Cardiac fibroblast (primary cell): ENCODE data around the gene PPARG.
"Not testable (repeated sequence)": the region's sequence is repeated elsewhere in the genome, so short reads cannot be mapped to it uniquely, and the experiment has no call there.

Experiments used
- DNase-seq, 2 donors: peaks; one replicate each; pipeline versions ENCODE4 v3.0.0 to v3.0.0-alpha.2; 2010; ENCODE audit warnings: low read depth in 2 of 2
- H3K4me3 ChIP-seq, 2 donors: replicated peaks in 1 of 2; 1 replicate in 1 of 2; 2 replicates in 1 of 2; pipeline ENCODE4 v1.5.1; 2011; ENCODE audit warnings: low read depth in 2 of 2, low read length in 2 of 2, mild to moderate bottlenecking in 2 of 2, moderate library complexity in 1 of 2
- TF ChIP-seq, protein P1 (sequence below): IDR thresholded peaks from one replicate; pipeline ENCODE4 v1.5.1; 2011; ENCODE audit warnings: low read depth, mild to moderate bottlenecking, low read length, inconsistent platforms

PPARG gene

DNA sequence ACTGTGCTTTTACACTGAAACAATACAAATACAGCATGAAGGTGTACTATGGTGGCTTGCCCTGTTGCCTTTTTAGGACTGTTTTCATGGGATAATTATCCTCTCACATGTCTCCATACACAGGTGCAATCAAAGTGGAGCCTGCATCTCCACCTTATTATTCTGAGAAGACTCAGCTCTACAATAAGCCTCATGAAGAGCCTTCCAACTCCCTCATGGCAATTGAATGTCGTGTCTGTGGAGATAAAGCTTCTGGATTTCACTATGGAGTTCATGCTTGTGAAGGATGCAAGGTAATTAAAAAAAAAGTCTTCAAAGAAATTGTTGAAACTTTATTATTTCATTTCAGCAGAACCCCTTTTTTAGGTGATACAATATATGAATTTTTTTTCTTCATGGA is 92.3 kb downstream of the PPARG start:
- H3K4me3 ChIP-seq: no peak overlapping the region
- DNase-seq: no peak
- TF ChIP-seq, protein P1, sequence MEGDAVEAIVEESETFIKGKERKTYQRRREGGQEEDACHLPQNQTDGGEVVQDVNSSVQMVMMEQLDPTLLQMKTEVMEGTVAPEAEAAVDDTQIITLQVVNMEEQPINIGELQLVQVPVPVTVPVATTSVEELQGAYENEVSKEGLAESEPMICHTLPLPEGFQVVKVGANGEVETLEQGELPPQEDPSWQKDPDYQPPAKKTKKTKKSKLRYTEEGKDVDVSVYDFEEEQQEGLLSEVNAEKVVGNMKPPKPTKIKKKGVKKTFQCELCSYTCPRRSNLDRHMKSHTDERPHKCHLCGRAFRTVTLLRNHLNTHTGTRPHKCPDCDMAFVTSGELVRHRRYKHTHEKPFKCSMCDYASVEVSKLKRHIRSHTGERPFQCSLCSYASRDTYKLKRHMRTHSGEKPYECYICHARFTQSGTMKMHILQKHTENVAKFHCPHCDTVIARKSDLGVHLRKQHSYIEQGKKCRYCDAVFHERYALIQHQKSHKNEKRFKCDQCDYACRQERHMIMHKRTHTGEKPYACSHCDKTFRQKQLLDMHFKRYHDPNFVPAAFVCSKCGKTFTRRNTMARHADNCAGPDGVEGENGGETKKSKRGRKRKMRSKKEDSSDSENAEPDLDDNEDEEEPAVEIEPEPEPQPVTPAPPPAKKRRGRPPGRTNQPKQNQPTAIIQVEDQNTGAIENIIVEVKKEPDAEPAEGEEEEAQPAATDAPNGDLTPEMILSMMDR: no peak

DNA sequence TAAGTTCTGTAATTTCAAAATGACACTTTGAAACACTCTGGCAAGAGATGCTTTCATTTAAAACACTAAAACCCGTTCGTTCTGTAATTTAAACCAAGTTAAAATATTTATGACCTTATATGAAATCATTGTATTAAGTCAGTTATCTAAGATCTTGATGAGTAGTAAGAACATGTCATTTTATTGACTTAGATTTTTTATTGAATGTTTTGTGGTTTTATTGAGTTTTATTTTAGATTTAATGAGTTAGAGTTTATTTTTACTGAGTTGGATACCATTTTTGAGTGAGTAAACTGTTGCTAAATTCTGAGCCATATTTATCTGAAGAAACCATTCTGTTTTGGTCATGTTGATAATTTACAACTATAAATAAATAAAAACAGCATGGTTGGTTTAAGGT is 94.3 kb downstream of the PPARG start:
- no peak for DNase-seq
- H3K4me3 ChIP-seq: no peak overlapping the region

DNA sequence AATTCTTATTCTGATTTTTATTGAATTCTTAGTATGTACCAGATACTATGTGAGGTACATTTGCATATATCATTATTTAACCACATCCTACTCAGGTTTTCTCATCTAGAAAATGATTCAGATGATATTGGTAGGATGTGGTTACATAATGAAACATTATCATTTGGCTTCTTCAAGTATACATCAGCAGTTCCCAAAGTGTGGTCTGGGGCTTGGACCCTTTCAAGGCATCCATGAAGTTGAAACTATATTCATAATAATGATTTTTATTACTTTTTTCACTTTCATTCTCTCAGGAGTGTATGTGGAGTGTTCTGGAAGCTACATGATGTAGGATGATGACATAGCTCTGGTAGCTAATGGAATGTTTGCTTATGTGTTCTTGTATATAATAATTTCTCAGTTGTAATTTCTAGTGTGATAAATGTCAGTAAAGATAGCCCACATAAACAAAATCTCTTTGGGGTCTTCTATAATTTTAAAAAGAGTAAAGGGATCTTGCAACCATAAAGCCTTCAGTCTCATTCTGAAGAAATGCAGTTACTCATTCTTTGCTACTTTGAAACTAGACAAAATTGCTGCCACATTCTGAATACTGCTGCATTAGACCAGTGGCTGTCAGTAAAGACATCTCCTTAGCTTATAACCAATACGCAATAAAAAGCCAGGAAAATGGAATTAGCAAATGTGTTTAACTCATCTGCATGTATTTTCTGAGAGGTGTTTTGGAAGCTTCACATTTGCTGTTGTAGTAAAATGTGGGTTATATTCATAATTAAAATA is 95.8 kb downstream of the PPARG start:
- H3K4me3 ChIP-seq: no peak overlapping the region
- TF ChIP-seq, protein P1: no peak
- no peak for DNase-seq

More for the DNA sequence above, 94.3 kb downstream of the PPARG start:
- TF ChIP-seq, protein P1: no peak

DNA sequence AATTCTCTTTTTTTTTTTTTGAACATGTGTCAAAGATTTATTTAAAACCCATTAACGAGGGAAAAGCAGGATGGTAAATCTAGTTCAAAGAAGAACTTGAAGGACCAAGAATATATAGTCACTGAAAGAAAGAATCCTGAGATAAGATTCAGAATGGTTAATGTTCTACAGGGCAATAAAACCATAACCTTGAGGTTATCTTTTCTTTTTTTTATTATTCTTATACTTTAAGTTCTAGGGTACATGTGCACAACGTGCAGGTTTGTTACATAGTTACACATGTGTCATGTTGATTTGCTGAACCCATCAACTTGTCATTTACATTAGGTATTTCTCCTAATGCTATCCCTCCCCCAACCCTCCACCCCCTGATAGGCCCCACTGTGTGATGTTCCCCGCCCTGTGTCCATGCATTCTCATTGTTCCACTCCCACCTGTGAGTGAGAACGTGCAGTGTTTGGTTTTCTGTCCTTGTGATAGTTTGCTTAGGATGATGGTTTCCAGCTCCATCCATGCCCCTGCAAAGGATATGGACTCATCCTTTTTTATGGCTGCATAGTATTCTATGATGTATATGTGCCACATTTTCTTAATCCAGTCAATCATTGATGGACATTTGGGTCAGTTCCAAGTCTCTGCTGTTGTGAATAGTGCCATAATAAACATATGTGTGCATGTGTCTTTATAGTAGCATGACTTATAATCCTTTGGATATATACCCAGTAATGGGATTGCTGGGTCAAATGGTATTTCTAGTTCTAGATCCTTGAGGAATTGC is 97.8 kb downstream of the PPARG start:
- H3K4me3 ChIP-seq, DNase-seq: not testable (repeated sequence)

DNA sequence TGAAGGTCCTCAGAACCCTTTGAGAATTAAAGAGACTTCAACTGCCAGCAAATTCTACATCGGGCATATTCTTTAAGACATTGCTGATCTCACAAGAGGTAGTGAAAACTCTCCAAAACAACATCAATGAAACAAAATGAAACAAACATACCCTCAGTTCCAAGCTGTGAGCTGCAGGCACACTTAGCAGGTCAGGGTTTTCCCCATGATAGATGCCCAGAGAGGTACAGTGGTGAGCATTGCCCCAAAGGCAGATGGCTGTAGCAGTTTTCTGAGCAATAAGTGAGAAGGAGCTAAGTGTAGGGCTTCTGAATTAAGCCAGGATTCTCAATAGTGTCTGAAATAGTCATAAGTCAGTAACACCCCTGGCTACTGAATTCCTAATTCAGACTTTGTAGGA is 99.3 kb downstream of the PPARG start:
- TF ChIP-seq, protein P1: no peak
- no peak for DNase-seq

DNA sequence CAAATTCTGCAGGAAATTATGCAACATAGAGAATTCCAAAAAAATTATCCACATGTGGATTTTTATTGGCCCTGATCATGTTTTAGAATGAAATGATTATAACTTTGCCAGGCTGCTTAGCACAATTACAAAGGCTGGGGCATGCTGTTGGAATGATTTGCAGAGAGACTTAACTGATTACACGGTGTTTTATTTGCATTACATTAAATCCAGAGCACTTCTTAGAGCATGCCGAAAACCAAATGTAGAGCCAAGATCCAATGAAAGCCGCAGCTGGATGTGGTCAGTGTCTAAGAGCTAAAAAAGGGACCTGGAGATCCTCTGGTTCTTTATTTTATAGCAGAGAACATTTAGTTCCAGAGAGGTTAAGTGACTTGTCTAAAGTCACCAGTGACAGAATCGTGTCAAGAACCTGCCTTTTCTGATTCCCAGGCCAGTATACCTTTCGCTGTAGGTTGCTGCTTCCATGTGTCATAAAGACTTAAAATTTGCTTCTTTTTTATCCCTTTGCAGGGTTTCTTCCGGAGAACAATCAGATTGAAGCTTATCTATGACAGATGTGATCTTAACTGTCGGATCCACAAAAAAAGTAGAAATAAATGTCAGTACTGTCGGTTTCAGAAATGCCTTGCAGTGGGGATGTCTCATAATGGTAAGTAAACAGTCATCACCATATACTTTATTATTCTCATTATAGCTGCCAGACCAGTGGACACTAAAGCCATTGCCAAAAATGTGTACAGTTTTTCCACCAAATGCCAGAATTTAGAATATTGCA is 103.4 kb downstream of the PPARG start:
- H3K4me3 ChIP-seq: no peak overlapping the region
- TF ChIP-seq, protein P1: no peak
- no peak for DNase-seq

More for the DNA sequence above, 99.3 kb downstream of the PPARG start:
- no peak overlapping the region for H3K4me3 ChIP-seq

DNA sequence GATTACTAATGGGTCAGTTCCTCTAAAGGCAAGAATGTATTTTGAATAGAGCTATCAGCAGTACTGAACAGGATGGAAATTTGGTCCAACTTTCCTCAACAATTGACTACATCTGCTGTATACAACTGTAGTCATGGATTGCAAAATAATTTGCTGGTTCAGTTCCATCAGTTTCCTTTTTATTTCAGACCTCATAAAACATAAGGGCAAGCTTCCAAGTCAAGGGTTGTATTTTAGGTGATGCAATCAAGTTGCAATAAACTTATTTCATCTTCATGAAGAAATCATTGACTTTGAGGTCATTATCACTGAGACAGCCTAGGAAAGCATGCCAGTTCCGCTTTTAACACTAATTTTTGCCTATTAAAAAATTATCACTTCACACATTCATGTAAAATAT is 105.0 kb downstream of the PPARG start:
- peak; percentile 93 to 97 for DNase-seq
- no peak overlapping the region for H3K4me3 ChIP-seq
- TF ChIP-seq, protein P1: no peak
